Sigmoid colon (tissue), 4 donors: ENCODE results near the gene SPTBN1.

Experiments
- POLR2A ChIP-seq, 2 donors: fragments of 450-650 bp; IDR thresholded peaks; one replicate each; pipeline ENCODE4 v1.6.1; 2016; ENCODE audit warnings: antibody characterized with exemption in 2 of 2, mild to moderate bottlenecking in 2 of 2, moderate library complexity in 2 of 2
- POLR2AphosphoS5 ChIP-seq, 4 donors: sonication (generic); formaldehyde crosslinking; IDR thresholded peaks; one replicate each; pipeline ENCODE4 v1.6.1; 2017; ENCODE audit warnings: antibody characterized with exemption in 4 of 4
- TF ChIP-seq, protein P1 (sequence below), 4 experiments: fragments of 450-650 bp in 3 of 4; fragments of 200-600 bp in 1 of 4; IDR thresholded peaks; one replicate each; pipeline ENCODE4 v1.5.1; 2016 to 2019; ENCODE audit warnings: antibody characterized with exemption in 4 of 4, mild to moderate bottlenecking in 3 of 4, moderate library complexity in 2 of 4

DNA sequence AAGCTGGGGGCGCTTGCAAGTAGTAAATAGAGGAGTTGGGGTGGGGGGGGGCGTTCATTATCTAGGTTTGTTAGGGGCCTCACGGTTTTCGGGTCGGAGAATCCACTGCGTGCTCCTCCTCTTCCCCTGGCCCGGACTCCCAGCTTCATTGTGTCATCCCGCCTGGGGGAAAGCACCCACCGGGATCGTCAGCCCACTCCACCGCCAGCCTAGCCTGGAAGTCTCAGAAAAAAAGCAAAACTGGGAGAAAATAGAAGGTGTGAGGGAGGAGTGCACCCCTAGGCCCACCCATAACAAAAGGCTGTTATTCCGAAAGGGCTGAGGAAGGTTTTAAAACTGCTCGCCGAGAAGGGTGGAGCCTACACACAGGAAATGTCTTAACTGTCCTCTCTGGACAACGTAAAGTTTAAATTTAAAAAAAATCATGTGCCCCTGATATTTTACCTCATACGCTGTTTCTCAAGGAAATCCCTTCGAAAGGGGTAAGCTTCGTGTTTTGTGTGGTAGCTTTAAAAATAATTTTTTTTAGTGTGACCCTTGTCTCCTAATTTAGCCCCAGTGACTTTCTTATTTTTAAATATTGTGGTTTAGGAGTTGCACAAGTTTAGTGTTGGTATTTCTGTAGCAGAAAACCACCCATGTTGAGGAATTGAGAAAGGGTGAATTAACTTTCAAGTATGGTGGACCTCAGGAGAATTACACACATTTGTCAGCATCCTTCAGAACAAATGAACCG, 104.2 kb downstream of the SPTBN1 start:
- TF ChIP-seq, protein P1, sequence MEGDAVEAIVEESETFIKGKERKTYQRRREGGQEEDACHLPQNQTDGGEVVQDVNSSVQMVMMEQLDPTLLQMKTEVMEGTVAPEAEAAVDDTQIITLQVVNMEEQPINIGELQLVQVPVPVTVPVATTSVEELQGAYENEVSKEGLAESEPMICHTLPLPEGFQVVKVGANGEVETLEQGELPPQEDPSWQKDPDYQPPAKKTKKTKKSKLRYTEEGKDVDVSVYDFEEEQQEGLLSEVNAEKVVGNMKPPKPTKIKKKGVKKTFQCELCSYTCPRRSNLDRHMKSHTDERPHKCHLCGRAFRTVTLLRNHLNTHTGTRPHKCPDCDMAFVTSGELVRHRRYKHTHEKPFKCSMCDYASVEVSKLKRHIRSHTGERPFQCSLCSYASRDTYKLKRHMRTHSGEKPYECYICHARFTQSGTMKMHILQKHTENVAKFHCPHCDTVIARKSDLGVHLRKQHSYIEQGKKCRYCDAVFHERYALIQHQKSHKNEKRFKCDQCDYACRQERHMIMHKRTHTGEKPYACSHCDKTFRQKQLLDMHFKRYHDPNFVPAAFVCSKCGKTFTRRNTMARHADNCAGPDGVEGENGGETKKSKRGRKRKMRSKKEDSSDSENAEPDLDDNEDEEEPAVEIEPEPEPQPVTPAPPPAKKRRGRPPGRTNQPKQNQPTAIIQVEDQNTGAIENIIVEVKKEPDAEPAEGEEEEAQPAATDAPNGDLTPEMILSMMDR (IDR thresholded peaks at IDR 0.05), result peak in 1 of 4 experiments; percentile 12
- TF ChIP-seq POLR2AphosphoS5 (IDR thresholded peaks at IDR 0.05) (peak; percentile 2 to 37 (median 10)), POLR2A (IDR thresholded peaks at IDR 0.05) (peak in 1 of 2 donors; percentile 16)
